Measurements from ENCODE around the gene ANK2. TPM values are rescaled to one million over a fixed set of nuclear protein-coding genes. Genes with fewer than 3 reads are reported as not detected.

The ANK2 gene
- total RNA-seq: 10 to 100 TPM in 1 of 2 donors, 1 to 10 TPM in 1; 9.9 to 11.5 TPM

- peak in 2 of 4 donors; percentile 2 to 10 for DNase-seq
- H3K4me3 ChIP-seq: no peak within 1 kb of the TSS
Measured at GRCh38 chr4:113049421-113050370, at the start of gene ANK2. Gene ANK2 (plus strand): TSS chr4:113049653. CDS start chr4:113049729, 76 bp downstream.

GRCh38 chr4:113003841-113004240 is 45.6 kb upstream of the ANK2 start:
- ATAC-seq (no peak), DNase-seq (no peak)
- Histone ChIP-seq H3K36me3 (replicated peaks in 1 of 2; ENCODE audit: insufficient read depth in 1 of 2, low read depth in 2 of 2) (no peaks in the 10 kb centered on the region), H3K4me3 (no peak overlapping the region), H3K27me3 (no peaks in the 10 kb centered on the region), H3K9me3 (no peaks in the 10 kb centered on the region), H3K27ac (no peak overlapping the region), H3K4me1 (no peaks in the 10 kb centered on the region)
- intact Hi-C loops (cut with DNase I): no loop called here
- no peak for TF ChIP-seq POLR2A (IDR thresholded peaks at IDR 0.05)
- TF ChIP-seq, protein P1, sequence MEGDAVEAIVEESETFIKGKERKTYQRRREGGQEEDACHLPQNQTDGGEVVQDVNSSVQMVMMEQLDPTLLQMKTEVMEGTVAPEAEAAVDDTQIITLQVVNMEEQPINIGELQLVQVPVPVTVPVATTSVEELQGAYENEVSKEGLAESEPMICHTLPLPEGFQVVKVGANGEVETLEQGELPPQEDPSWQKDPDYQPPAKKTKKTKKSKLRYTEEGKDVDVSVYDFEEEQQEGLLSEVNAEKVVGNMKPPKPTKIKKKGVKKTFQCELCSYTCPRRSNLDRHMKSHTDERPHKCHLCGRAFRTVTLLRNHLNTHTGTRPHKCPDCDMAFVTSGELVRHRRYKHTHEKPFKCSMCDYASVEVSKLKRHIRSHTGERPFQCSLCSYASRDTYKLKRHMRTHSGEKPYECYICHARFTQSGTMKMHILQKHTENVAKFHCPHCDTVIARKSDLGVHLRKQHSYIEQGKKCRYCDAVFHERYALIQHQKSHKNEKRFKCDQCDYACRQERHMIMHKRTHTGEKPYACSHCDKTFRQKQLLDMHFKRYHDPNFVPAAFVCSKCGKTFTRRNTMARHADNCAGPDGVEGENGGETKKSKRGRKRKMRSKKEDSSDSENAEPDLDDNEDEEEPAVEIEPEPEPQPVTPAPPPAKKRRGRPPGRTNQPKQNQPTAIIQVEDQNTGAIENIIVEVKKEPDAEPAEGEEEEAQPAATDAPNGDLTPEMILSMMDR (IDR thresholded peaks at IDR 0.05): no peak
- 65 to 79% methylated on average over 2 of the region's 2 CpGs for WGBS, 2 donors

More at GRCh38 chr4:113049421-113050370, at the start of gene ANK2:
- no peak for TF ChIP-seq POLR2A (IDR thresholded peaks at IDR 0.05)
- TF ChIP-seq, protein P1 (IDR thresholded peaks at IDR 0.05): no peak
- Histone ChIP-seq H3K27me3 (no peaks in the 10 kb centered on the region), H3K36me3 (replicated peaks in 1 of 2; ENCODE audit: insufficient read depth in 1 of 2, low read depth in 2 of 2) (no peaks in the 10 kb centered on the region), H3K27ac (no peak within 1 kb of the TSS), H3K9me3 (no peaks in the 10 kb centered on the region), H3K4me1 (no peaks in the 10 kb centered on the region)
- intact Hi-C loops (cut with DNase I): no loop called here
- no peak for ATAC-seq
- WGBS, 2 donors: 14% methylated on average over 20 of the region's 20 CpGs

DNA sequence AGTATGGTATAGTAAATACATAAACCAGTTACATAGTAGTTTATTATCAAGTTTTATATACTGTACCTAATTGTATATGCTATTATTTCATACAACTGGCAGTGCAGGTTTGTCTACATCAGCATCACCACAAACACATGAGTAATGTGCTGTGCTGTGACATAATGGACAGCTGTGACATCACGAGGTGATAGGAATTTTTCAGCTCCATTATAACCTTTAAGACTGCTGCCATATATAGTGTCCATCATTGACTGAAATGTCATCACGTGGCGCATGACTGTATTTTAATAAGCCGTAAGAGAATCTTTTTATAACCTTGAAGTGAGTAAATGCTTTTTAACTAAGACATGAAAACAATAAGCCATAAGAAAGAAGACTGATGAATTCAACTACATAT is 44.8 kb upstream of the ANK2 start:
- H3K4me1 ChIP-seq: no peaks in the 10 kb centered on the region
- 64 to 65% methylated on average over 4 of the region's 4 CpGs for WGBS, 2 donors
- ATAC-seq: no peak
- intact Hi-C loops (cut with DNase I): no loop called here
- H3K27ac ChIP-seq: no peak overlapping the region
- no peaks in the 10 kb centered on the region for H3K36me3 ChIP-seq (replicated peaks in 1 of 2; ENCODE audit: insufficient read depth in 1 of 2, low read depth in 2 of 2)
- H3K4me3 ChIP-seq: no peak overlapping the region
- H3K9me3 ChIP-seq: no peaks in the 10 kb centered on the region
- DNase-seq: no peak
- TF ChIP-seq, protein P1 (IDR thresholded peaks at IDR 0.05): no peak
- TF ChIP-seq POLR2A (IDR thresholded peaks at IDR 0.05): no peak
- H3K27me3 ChIP-seq: no peaks in the 10 kb centered on the region

DNA sequence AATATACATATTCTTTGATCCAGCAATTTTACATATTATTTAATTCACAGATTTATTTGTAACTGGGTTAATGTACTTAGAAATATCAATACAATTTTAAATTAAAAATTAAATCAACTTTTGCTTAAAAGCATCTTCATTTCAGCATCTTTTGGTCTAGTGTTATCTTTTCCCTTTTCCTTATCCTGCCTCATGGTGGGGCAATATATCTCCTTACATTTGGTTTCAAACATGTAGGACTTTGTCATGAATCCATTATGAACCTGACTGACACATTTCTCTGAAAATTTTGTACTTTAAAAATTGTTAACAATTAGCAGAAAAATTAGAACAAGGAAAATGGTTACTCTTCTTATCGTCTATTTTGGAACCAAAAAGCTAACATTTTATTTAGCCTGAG is 42.8 kb upstream of the ANK2 start:
- H3K36me3 ChIP-seq (replicated peaks in 1 of 2; ENCODE audit: insufficient read depth in 1 of 2, low read depth in 2 of 2): no peaks in the 10 kb centered on the region
- no peaks in the 10 kb centered on the region for H3K9me3 ChIP-seq
- ATAC-seq (no peak), DNase-seq (no peak)
- H3K27ac ChIP-seq: no peak overlapping the region
- no peaks in the 10 kb centered on the region for H3K27me3 ChIP-seq
- TF ChIP-seq, protein P1 (IDR thresholded peaks at IDR 0.05): no peak
- TF ChIP-seq POLR2A (IDR thresholded peaks at IDR 0.05): no peak
- no peaks in the 10 kb centered on the region for H3K4me1 ChIP-seq
- WGBS, 2 donors: 47 to 72% methylated on average over 1 of the region's 1 CpG
- intact Hi-C loops (cut with DNase I): no loop called here
- H3K4me3 ChIP-seq: no peak overlapping the region
